Measurements from ENCODE around the gene TEX264. TPM values are rescaled to one million over a fixed set of nuclear protein-coding genes. Genes with fewer than 3 reads are reported as not detected.

The TEX264 gene
- total and polyA plus RNA-seq, 8 donors = 34.6 to 50.4 (median 37.4) TPM

GRCh38 chr3:51747840-51748239, 76.8 kb downstream of the TEX264 start:
- intact Hi-C loops (cut with DNase I) = no loop called here
- no peak for DNase-seq
- no peak for ATAC-seq

GRCh38 chr3:51748327-51748726, 77.3 kb downstream of the TEX264 start:
- ATAC-seq = no peak
- intact Hi-C loops (cut with DNase I) = no loop called here
- Histone ChIP-seq H3K27ac (no peak overlapping the region), H3K4me3 (no peak overlapping the region), H3K4me1 (no peaks in the 10 kb centered on the region), H3K36me3 (no peaks in the 10 kb centered on the region), H3K9me3 (peaks cover 0 to 2% of the 10 kb centered on the region in 2 donors), H3K27me3 (no peaks in the 10 kb centered on the region)
- TF ChIP-seq, protein P1, sequence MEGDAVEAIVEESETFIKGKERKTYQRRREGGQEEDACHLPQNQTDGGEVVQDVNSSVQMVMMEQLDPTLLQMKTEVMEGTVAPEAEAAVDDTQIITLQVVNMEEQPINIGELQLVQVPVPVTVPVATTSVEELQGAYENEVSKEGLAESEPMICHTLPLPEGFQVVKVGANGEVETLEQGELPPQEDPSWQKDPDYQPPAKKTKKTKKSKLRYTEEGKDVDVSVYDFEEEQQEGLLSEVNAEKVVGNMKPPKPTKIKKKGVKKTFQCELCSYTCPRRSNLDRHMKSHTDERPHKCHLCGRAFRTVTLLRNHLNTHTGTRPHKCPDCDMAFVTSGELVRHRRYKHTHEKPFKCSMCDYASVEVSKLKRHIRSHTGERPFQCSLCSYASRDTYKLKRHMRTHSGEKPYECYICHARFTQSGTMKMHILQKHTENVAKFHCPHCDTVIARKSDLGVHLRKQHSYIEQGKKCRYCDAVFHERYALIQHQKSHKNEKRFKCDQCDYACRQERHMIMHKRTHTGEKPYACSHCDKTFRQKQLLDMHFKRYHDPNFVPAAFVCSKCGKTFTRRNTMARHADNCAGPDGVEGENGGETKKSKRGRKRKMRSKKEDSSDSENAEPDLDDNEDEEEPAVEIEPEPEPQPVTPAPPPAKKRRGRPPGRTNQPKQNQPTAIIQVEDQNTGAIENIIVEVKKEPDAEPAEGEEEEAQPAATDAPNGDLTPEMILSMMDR (IDR thresholded peaks at IDR 0.05) = no peak
- no peak for DNase-seq

More at GRCh38 chr3:51747840-51748239, 76.8 kb downstream of the TEX264 start:
- Histone ChIP-seq H3K36me3 (no peaks in the 10 kb centered on the region), H3K9me3 (peaks cover 0 to 2% of the 10 kb centered on the region in 2 donors), H3K4me1 (no peaks in the 10 kb centered on the region), H3K27ac (no peak overlapping the region), H3K4me3 (no peak overlapping the region), H3K27me3 (no peaks in the 10 kb centered on the region)
- TF ChIP-seq, protein P1 (IDR thresholded peaks at IDR 0.05) = no peak

GRCh38 chr3:51750878-51751277, 79.8 kb downstream of the TEX264 start:
- DNase-seq = no peak
- TF ChIP-seq, protein P1 (IDR thresholded peaks at IDR 0.05) = no peak
- ATAC-seq = no peak
- intact Hi-C loops (cut with DNase I) = no loop called here
- no peaks in the 10 kb centered on the region for H3K4me1 ChIP-seq
- H3K27me3 ChIP-seq = peaks cover 0 to 6% of the 10 kb centered on the region in 2 donors
- H3K27ac ChIP-seq = no peak overlapping the region
- peaks cover 0 to 2% of the 10 kb centered on the region in 2 donors for H3K9me3 ChIP-seq
- H3K36me3 ChIP-seq = no peaks in the 10 kb centered on the region
- H3K4me3 ChIP-seq = no peak overlapping the region

DNA sequence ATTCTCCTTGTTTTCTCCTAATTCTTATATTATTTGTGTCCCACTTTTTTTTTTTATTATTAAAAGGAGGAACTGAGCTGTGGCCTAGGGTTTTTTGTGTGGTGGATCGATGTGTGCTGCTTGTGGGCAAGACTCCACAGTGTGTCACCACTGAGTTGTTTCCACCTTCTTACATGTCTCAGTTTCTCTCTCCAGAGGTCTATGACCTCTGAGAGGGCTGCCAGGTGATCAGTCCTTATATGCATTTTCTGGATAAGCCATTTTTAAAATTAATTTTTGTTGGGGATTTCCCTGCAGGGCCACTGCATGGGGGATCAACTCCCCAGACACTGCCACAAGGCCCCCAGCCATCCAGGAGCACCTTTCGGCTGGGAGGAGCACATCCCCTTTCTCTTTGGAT, 80.2 kb downstream of the TEX264 start:
- TF ChIP-seq, protein P1 (IDR thresholded peaks at IDR 0.05) = no peak
- no peak for DNase-seq

More for the DNA sequence above, 80.2 kb downstream of the TEX264 start:
- no peaks in the 10 kb centered on the region for H3K4me1 ChIP-seq
- no peak overlapping the region for H3K4me3 ChIP-seq
- no peaks in the 10 kb centered on the region for H3K36me3 ChIP-seq
- ATAC-seq = no peak
- H3K9me3 ChIP-seq = peaks cover 0 to 2% of the 10 kb centered on the region in 2 donors
- no peak overlapping the region for H3K27ac ChIP-seq
- intact Hi-C loops (cut with DNase I) = no loop called here
- peaks cover 0 to 6% of the 10 kb centered on the region in 2 donors for H3K27me3 ChIP-seq

Other genes with a start within 250 kb of the TEX264 start
- 10 to 100 TPM; 18.1 to 20.8 TPM for gene DCAF1, start 171.2 kb upstream of the TEX264 start, total RNA-seq
- gene DCAF1, start 171.2 kb upstream of the TEX264 start, polyA plus RNA-seq (ENCODE audit: insufficient read length in 6 of 6) = 10 to 100 TPM; 23.6 to 28.3 (median 26.3) TPM
- 10 to 100 TPM; 20.6 to 22.9 TPM for gene RAD54L2, start 132.5 kb upstream of the TEX264 start, total RNA-seq
- 10 to 100 TPM; 18.0 to 22.4 (median 19.4) TPM for gene RAD54L2, start 132.5 kb upstream of the TEX264 start, polyA plus RNA-seq (ENCODE audit: insufficient read length in 6 of 6)
- gene GRM2, start 35.8 kb downstream of the TEX264 start, total RNA-seq = under 1 TPM; 0.21 to 0.61 TPM
- 1 to 10 TPM in 1 of 6 donors, under 1 TPM in 5; 0.63 to 1.0 (median 0.83) TPM for gene GRM2, start 35.8 kb downstream of the TEX264 start, polyA plus RNA-seq (ENCODE audit: insufficient read length in 6 of 6)
- gene IQCF6, start 108.0 kb downstream of the TEX264 start, total RNA-seq = not detected
- not detected for gene IQCF6, start 108.0 kb downstream of the TEX264 start, polyA plus RNA-seq (ENCODE audit: insufficient read length in 6 of 6)
- not detected for gene IQCF2, start 190.4 kb downstream of the TEX264 start, total RNA-seq
- not detected for gene IQCF2, start 190.4 kb downstream of the TEX264 start, polyA plus RNA-seq (ENCODE audit: insufficient read length in 6 of 6)
- gene IQCF5, start 204.3 kb downstream of the TEX264 start, total RNA-seq = not detected
- not detected for gene IQCF5, start 204.3 kb downstream of the TEX264 start, polyA plus RNA-seq (ENCODE audit: insufficient read length in 6 of 6)
- gene IQCF1, start 232.1 kb downstream of the TEX264 start, total RNA-seq = not detected
- under 1 TPM in 1 of 6 donors, not detected in 5; 0.33 TPM for gene IQCF1, start 232.1 kb downstream of the TEX264 start, polyA plus RNA-seq (ENCODE audit: insufficient read length in 6 of 6)